ENCODE results near the gene GFPT1.
"Not testable (repeated sequence)": the region's sequence is repeated elsewhere in the genome, so short reads cannot be mapped to it uniquely, and the experiment has no call there.

Gene GFPT1

DNA sequence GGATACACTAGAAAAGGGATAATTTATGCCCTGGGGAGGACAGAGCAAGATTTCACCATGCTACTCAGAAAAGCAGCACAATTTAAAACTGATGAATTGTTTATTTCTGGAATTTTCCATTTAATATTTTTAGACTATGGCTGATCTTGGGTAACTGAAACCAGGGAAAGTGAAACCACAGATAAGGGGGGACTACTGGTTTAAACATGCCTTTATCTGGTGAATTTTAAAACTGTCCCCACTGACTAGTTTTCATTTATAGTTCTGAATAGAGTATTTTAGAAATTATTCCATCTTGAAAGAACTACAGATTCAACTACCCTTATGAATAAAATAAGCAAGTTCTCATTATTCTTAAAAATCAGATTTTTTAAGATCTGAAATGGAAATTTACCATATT is 35.2 kb upstream of the GFPT1 start:
- DNase-seq (ENCODE audit: low read depth) = no peak
- TF ChIP-seq, protein P1, sequence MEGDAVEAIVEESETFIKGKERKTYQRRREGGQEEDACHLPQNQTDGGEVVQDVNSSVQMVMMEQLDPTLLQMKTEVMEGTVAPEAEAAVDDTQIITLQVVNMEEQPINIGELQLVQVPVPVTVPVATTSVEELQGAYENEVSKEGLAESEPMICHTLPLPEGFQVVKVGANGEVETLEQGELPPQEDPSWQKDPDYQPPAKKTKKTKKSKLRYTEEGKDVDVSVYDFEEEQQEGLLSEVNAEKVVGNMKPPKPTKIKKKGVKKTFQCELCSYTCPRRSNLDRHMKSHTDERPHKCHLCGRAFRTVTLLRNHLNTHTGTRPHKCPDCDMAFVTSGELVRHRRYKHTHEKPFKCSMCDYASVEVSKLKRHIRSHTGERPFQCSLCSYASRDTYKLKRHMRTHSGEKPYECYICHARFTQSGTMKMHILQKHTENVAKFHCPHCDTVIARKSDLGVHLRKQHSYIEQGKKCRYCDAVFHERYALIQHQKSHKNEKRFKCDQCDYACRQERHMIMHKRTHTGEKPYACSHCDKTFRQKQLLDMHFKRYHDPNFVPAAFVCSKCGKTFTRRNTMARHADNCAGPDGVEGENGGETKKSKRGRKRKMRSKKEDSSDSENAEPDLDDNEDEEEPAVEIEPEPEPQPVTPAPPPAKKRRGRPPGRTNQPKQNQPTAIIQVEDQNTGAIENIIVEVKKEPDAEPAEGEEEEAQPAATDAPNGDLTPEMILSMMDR (conservative IDR thresholded peaks at IDR 0.05; ENCODE audit: low read depth, low read length) = no peak
- H3K4me3 ChIP-seq (ENCODE audit: low read length) = no peak overlapping the region

DNA sequence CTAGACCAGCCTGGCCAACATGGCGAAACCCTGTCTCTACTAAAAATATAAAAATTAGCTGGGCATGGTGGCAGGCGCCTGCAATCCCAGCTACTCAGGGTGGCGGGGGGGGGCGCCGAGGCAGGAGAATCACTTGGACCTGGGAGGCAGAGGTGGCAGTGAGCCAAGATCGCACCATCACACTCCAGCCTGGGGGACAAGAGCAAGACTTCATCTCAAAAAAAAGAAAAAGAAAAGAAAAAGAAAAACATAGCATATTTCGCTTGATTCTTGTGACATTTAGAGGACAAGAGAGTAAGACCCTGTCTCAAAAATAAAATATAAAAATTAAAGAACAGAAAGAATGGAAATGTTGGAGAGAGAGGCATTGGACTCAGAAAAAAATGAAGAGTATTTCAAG is 32.1 kb upstream of the GFPT1 start:
- H3K4me3 ChIP-seq (ENCODE audit: low read length) = not testable (repeated sequence)

DNA sequence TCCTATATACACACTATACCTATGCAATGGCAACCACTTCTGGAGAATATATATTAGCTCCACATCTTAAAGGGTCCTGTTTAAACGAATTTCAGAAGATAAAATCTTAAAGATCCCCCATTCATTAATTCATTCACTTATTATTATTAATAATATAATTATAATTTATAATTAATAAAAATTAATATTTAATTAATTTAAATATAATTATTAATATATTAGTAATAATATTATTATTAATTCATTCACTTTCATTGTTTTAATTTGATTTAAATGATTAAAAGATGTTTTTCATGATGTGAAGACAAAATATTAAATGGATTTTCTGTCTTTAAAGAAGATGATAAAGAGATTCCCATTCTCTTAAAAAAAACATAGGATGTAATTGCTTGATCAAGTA is 29.1 kb upstream of the GFPT1 start:
- DNase-seq (ENCODE audit: low read depth) = no peak
- H3K4me3 ChIP-seq (ENCODE audit: low read length) = no peak overlapping the region
- TF ChIP-seq, protein P1 (conservative IDR thresholded peaks at IDR 0.05; ENCODE audit: low read depth, low read length) = no peak

More for the DNA sequence above, 32.1 kb upstream of the GFPT1 start:
- DNase-seq (ENCODE audit: low read depth) = not testable (repeated sequence)

DNA sequence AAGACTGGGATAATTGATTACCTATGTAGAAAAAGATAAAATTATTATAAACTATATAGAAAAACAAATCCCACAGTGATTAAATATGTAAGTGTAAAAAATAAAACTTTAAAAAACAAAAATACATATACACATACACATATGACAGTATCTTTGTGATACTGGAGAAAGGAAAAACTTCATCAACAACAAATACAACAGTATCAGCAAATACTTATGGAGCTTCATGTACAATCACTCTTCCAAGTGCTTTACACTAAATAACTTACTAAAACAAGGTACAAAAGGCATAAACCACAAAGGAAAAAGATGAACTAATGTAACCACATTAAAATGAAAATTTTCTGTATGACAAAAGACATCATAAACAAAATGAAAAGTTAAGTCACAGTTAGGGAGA is 24.1 kb upstream of the GFPT1 start:
- H3K4me3 ChIP-seq (ENCODE audit: low read length) = no peak overlapping the region
- no peak for DNase-seq (ENCODE audit: low read depth)
- TF ChIP-seq, protein P1 (conservative IDR thresholded peaks at IDR 0.05; ENCODE audit: low read depth, low read length) = no peak

DNA sequence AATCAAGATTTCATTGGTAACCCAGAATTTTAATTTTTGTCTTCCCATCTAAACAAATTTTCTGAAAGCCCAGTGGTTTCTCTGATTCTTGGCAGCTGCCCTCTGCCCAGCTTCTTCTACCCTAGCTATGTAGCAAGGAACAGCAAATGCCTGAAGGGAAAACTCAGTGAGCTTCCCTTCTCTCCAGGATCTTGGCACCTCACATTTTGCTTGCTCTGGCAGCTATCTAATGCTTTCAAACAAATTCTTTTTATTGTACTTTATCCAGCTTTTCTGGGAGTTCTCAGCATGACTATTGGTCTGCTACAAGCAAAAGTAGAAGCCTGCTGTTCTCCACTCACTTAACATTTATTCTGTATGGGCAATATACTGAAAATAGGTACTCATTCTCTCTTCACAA is 18.3 kb upstream of the GFPT1 start:
- DNase-seq (ENCODE audit: low read depth) = no peak
- no peak overlapping the region for H3K4me3 ChIP-seq (ENCODE audit: low read length)
- TF ChIP-seq, protein P1 (conservative IDR thresholded peaks at IDR 0.05; ENCODE audit: low read depth, low read length) = no peak

DNA sequence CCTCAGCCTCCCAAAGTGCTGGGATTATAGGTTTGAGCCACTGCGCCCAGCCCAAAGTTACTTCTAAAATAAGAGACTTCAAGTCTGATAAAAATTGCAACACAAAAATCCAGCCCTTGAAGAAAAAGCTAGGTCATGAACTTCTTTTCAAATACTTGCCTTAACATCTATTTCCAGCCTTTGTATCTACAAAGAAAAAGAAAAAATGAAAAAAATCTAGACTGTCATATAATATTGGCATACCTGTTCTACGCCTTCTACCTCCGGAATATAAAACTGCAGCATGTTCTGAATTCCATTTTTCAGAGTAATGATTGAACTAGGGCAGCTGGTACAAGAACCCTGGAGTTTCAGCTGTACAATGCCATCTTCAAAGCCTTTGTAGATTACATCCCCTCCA is 13.1 kb upstream of the GFPT1 start:
- no peak overlapping the region for H3K4me3 ChIP-seq (ENCODE audit: low read length)
- TF ChIP-seq, protein P1 (conservative IDR thresholded peaks at IDR 0.05; ENCODE audit: low read depth, low read length) = no peak
- DNase-seq (ENCODE audit: low read depth) = no peak

DNA sequence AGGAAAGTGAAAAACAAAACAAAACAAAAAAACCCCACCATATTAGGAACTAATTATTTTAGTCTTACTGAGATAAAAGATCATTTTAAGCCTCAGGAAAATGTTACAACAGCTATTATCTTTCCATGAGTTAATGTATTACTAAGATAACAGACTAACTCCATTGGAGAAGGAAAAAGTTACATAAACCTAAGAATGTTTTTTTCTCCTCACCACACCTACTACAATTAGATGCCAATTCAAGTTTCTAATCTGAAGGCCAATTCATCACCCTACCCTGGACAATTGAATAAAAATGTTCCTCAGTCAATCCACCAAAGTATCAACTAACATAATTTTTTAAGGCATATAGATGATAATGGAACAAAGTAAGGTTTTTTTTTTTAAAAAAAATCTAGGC is 10.2 kb upstream of the GFPT1 start:
- no peak for DNase-seq (ENCODE audit: low read depth)
- no peak overlapping the region for H3K4me3 ChIP-seq (ENCODE audit: low read length)
- TF ChIP-seq, protein P1 (conservative IDR thresholded peaks at IDR 0.05; ENCODE audit: low read depth, low read length) = no peak

DNA sequence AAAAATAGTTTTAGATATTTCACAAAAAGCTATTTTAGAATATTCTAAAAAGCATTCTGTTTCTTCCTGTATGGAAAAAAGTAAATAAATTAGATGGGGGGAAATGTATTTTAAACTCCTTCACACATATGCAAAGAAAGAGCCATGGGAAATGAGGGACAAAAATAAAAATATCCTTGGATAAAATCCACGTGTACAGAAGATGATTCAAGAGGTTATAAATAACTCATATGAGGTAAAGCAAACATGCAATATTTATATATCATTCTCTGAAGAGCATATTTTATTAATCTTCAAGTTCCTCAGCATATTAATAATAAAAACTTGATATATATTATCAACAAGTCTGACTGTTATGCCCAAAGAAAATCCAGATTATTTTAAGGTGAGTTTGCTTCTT is 8.8 kb upstream of the GFPT1 start:
- H3K4me3 ChIP-seq (ENCODE audit: low read length) = no peak overlapping the region
- TF ChIP-seq, protein P1 (conservative IDR thresholded peaks at IDR 0.05; ENCODE audit: low read depth, low read length) = no peak
- no peak for DNase-seq (ENCODE audit: low read depth)
